Esophagus muscularis mucosa (tissue), 4 donors: ENCODE data around the gene DBN1.

Source experiments
- CTCF ChIP-seq, 3 experiments: fragments of 200-600 bp in 2 of 3; fragments of 450-650 bp in 1 of 3; sonication (generic) in 2 of 3; IDR thresholded peaks; one replicate each; pipeline ENCODE4 v1.5.1; 2017 to 2019; ENCODE audit warnings: antibody characterized with exemption in 3 of 3, mild to moderate bottlenecking in 2 of 3, moderate library complexity in 1 of 3
- EP300 ChIP-seq: sonication (generic); formaldehyde crosslinking; IDR thresholded peaks from one replicate; pipeline ENCODE4 v1.6.1; 2017; ENCODE audit warnings: antibody characterized with exemption
- POLR2A ChIP-seq: fragments of 450-650 bp; IDR thresholded peaks from one replicate; pipeline ENCODE4 v1.6.1; 2017; ENCODE audit warnings: antibody characterized with exemption, moderate library complexity, mild to moderate bottlenecking, low read depth
- POLR2AphosphoS5 ChIP-seq, 2 donors: sonication (generic); formaldehyde crosslinking; IDR thresholded peaks; one replicate each; pipeline ENCODE4 v1.6.1; 2017; ENCODE audit warnings: antibody characterized with exemption in 2 of 2

DNA sequence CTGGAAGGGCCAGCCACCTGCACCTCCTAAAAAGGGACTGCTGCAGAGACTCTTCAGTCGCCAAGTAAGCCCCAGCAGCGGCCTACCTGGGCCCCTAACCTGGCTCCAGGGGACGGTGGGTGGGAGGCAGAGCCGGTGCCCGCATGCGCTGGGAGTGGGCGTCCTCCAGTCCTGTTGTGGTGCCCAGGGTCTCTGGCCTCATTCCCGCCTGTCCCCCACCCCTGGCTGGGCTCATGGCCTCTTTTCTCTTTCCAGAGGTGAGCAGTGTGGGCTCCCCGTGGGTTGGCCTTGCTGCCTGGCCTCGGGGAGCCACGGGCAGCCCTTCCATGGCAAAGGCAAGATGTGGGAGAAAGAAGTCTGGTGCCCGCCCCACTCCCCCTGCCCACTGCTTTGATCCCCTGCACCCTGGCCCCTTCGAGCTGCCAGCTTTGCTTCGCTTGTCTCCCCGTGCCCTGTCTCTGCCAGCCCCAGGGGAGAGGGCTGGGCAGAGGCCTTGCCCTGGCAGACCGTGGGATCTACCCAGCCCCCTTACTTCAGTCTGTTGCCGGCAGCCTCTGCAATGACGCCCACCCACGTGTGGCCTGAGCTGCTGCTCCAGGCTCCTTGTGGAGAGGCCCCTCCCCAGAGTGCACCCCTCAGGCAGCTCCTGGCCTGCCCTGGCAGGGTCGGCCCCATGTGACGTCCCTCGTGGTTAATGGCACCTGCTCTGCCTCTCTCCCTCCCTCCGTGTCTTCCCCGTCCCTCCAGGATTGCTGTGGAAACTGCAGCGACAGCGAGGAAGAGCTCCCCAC, 32.2 kb downstream of the DBN1 start:
- no peak for TF ChIP-seq CTCF (IDR thresholded peaks at IDR 0.05)
- no peak for TF ChIP-seq EP300
- no peak for TF ChIP-seq POLR2A
- no peak for TF ChIP-seq POLR2AphosphoS5 (IDR thresholded peaks at IDR 0.05)
